SW 1271 (cell line): ENCODE data around the gene RAB30.

Experiments
- DNase-seq, 2 experiments: peaks; one replicate each; lab custom pipeline; 2025; lab: John Stamatoyannopoulos, UW

The RAB30 gene

GRCh38 chr11:83071567-83072349 lies at the start of gene RAB30:
Gene RAB30 (minus strand): TSS chr11:83071897. CDS start chr11:82997316, 74,581 bp downstream.
- DNase-seq, result peak; percentile 100

GRCh38 chr11:83120327-83120726 lies 48.6 kb upstream of the RAB30 start:
- no peak for DNase-seq

GRCh38 chr11:83119216-83119615 lies 47.5 kb upstream of the RAB30 start:
- DNase-seq, result no peak

GRCh38 chr11:83118814-83119213 lies 47.1 kb upstream of the RAB30 start:
- no peak for DNase-seq

GRCh38 chr11:83116015-83116641 lies 44.4 kb upstream of the RAB30 start:
- DNase-seq, result no peak

- no peak for DNase-seq
These were observed 43.9 kb upstream of the RAB30 start for GRCh38 chr11:83115551-83115950.

GRCh38 chr11:83115026-83115425 lies 43.3 kb upstream of the RAB30 start:
- DNase-seq, result no peak

- DNase-seq, result no peak
These were observed 41.2 kb upstream of the RAB30 start for GRCh38 chr11:83112886-83113285.

GRCh38 chr11:83105168-83105567 lies 33.5 kb upstream of the RAB30 start:
- DNase-seq, result no peak

GRCh38 chr11:83102834-83103233 lies 31.1 kb upstream of the RAB30 start:
- no peak for DNase-seq

GRCh38 chr11:83097429-83098075 lies 25.9 kb upstream of the RAB30 start:
- no peak for DNase-seq

GRCh38 chr11:83093634-83094033 lies 21.9 kb upstream of the RAB30 start:
- no peak for DNase-seq

- no peak for DNase-seq
These were observed 21.0 kb upstream of the RAB30 start for GRCh38 chr11:83092488-83093384.

GRCh38 chr11:83088965-83089364 lies 17.3 kb upstream of the RAB30 start:
- DNase-seq, result peak in 1 of 2 experiments; percentile 17

- DNase-seq, result peak in 1 of 2 experiments; percentile 55
These were observed 15.3 kb upstream of the RAB30 start for GRCh38 chr11:83087035-83087434.

GRCh38 chr11:83079820-83080219 lies 8.1 kb upstream of the RAB30 start:
- no peak for DNase-seq

- no peak for DNase-seq
These were observed 6.6 kb upstream of the RAB30 start for GRCh38 chr11:83078269-83078668.

- no peak for DNase-seq
These were observed 2.2 kb upstream of the RAB30 start for GRCh38 chr11:83073884-83074283.

- no peak for DNase-seq
These were observed 1.6 kb upstream of the RAB30 start for GRCh38 chr11:83073258-83073657.

- no peak for DNase-seq
These were observed 899 bp upstream of the RAB30 start for GRCh38 chr11:83072350-83073242.
